Measurements from ENCODE around the gene CHCHD6. TPM values are rescaled to one million over a fixed set of nuclear protein-coding genes. Genes with fewer than 3 reads are reported as not detected.

CHCHD6 gene
- total RNA-seq, 1 donor from 2014 or later = 13.1 TPM

DNA sequence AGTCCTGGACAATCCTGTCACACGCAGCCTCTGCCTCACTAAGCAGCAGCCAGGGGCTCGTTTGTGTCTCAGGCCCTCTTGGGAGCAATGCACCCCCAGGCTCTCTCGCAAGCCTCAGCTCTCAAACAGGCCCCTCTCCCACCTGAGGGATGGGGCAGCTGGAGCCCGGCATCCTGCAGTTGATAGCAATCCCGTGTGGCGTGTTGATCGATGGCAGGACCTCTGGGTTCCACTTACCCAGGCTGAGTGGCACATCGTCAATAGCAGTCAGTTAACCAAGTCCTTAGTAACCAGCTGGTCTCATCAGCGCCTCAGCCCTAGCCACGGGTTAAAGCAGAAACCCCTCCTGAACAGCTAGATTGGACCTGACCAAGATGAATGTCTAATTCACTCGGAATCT lies 242.4 kb downstream of the CHCHD6 start:
- no peak overlapping the region for H3K4me3 Mint-ChIP-seq (ENCODE audit: unreplicated experiment)
- no peaks in the 10 kb centered on the region for H3K27me3 Mint-ChIP-seq (ENCODE audit: unreplicated experiment)
- H3K27ac Mint-ChIP-seq (ENCODE audit: unreplicated experiment) = no peak overlapping the region
- DNase-seq (ENCODE audit: extremely low spot score, unreplicated experiment) = no peak
- TF ChIP-seq, protein P1, sequence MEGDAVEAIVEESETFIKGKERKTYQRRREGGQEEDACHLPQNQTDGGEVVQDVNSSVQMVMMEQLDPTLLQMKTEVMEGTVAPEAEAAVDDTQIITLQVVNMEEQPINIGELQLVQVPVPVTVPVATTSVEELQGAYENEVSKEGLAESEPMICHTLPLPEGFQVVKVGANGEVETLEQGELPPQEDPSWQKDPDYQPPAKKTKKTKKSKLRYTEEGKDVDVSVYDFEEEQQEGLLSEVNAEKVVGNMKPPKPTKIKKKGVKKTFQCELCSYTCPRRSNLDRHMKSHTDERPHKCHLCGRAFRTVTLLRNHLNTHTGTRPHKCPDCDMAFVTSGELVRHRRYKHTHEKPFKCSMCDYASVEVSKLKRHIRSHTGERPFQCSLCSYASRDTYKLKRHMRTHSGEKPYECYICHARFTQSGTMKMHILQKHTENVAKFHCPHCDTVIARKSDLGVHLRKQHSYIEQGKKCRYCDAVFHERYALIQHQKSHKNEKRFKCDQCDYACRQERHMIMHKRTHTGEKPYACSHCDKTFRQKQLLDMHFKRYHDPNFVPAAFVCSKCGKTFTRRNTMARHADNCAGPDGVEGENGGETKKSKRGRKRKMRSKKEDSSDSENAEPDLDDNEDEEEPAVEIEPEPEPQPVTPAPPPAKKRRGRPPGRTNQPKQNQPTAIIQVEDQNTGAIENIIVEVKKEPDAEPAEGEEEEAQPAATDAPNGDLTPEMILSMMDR (IDR thresholded peaks at IDR 0.05) = no peak
- H3K9me3 Mint-ChIP-seq (ENCODE audit: unreplicated experiment) = no peaks in the 10 kb centered on the region
- no peaks in the 10 kb centered on the region for H3K36me3 Mint-ChIP-seq (ENCODE audit: unreplicated experiment)
- no peaks in the 10 kb centered on the region for H3K4me1 Mint-ChIP-seq (ENCODE audit: unreplicated experiment)

DNA sequence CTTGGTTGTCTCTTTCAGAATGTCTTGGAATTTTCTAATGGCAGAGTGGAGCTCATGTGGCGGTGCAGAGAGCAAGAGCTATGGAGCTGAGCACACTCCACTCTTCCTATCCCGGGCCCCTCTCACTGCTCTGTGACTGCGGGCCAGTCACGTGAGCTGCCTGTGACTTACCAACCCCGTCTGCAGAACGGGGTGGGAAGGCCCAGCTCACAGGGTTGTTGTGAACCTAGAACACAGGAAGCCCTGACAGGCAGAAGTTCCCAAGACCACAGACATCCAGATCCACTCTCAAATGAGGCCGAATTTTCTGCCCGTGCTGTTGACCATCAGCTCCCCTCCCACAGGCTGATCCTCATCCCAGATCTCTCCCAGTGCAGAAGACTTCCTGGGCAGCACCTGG lies 243.4 kb downstream of the CHCHD6 start:
- Mint-ChIP-seq H3K27me3 (ENCODE audit: unreplicated experiment) (no peaks in the 10 kb centered on the region), H3K4me1 (ENCODE audit: unreplicated experiment) (no peaks in the 10 kb centered on the region), H3K36me3 (ENCODE audit: unreplicated experiment) (no peaks in the 10 kb centered on the region), H3K27ac (ENCODE audit: unreplicated experiment) (no peak overlapping the region), H3K4me3 (ENCODE audit: unreplicated experiment) (no peak overlapping the region), H3K9me3 (ENCODE audit: unreplicated experiment) (no peaks in the 10 kb centered on the region)
- no peak for DNase-seq (ENCODE audit: extremely low spot score, unreplicated experiment)
- TF ChIP-seq, protein P1 (IDR thresholded peaks at IDR 0.05) = no peak

DNA sequence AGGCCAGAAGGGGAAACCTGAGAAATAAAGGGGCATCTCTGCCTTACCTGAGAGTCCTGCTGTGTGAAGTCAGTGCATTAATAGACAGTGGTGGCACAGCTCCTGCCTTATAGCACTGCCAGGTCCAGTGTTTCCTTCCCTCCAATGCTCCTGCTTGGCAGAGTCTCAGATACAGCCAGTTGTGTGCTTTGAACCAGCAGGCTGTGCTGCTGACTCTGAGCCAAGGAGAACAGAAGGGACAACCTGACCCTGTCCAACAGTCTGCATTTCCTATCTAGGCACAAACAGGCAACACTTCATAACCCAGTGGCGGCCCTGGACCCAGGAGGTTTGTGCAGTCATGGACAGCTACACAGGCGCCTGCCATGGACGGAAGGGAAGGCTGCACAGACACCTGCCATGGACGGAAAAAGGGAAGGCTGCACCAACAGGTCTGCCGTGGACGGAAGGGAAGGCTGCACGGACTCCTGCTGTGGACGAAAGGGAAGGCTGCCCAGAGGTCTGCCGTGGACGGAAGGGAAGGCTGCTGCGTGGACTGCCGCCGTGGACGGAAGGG lies 245.0 kb downstream of the CHCHD6 start:
- no peak overlapping the region for H3K4me3 Mint-ChIP-seq (ENCODE audit: unreplicated experiment)
- no peak for DNase-seq (ENCODE audit: extremely low spot score, unreplicated experiment)
- H3K9me3 Mint-ChIP-seq (ENCODE audit: unreplicated experiment) = no peaks in the 10 kb centered on the region
- H3K27ac Mint-ChIP-seq (ENCODE audit: unreplicated experiment) = no peak overlapping the region
- TF ChIP-seq, protein P1 (IDR thresholded peaks at IDR 0.05) = no peak
- no peaks in the 10 kb centered on the region for H3K4me1 Mint-ChIP-seq (ENCODE audit: unreplicated experiment)
- H3K27me3 Mint-ChIP-seq (ENCODE audit: unreplicated experiment) = no peaks in the 10 kb centered on the region
- H3K36me3 Mint-ChIP-seq (ENCODE audit: unreplicated experiment) = no peaks in the 10 kb centered on the region

DNA sequence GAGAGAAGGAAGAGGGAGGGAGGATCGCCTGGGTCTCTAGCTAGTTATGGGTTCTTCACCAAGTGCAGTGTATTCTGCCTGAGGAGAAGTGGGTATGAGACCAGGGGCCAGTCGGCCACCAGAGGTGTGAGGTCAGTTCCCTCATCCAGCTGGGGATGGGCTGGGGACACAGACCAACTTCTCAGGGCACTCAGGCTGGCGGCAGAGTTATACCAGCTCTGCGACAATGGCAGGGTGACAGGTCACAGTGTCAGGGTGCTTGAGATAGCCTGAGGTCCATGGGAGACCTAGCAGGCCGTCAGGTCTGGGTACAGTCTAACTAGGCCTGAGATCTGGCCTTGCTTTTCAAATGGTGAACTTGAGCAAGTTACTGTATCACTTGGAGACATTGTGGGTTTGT lies 247.5 kb downstream of the CHCHD6 start:
- no peak for DNase-seq (ENCODE audit: extremely low spot score, unreplicated experiment)
- Mint-ChIP-seq H3K9me3 (ENCODE audit: unreplicated experiment) (no peaks in the 10 kb centered on the region), H3K4me1 (ENCODE audit: unreplicated experiment) (no peaks in the 10 kb centered on the region), H3K4me3 (ENCODE audit: unreplicated experiment) (no peak overlapping the region), H3K27me3 (ENCODE audit: unreplicated experiment) (no peaks in the 10 kb centered on the region), H3K27ac (ENCODE audit: unreplicated experiment) (no peak overlapping the region), H3K36me3 (ENCODE audit: unreplicated experiment) (no peaks in the 10 kb centered on the region)
- TF ChIP-seq, protein P1 (IDR thresholded peaks at IDR 0.05) = no peak

DNA sequence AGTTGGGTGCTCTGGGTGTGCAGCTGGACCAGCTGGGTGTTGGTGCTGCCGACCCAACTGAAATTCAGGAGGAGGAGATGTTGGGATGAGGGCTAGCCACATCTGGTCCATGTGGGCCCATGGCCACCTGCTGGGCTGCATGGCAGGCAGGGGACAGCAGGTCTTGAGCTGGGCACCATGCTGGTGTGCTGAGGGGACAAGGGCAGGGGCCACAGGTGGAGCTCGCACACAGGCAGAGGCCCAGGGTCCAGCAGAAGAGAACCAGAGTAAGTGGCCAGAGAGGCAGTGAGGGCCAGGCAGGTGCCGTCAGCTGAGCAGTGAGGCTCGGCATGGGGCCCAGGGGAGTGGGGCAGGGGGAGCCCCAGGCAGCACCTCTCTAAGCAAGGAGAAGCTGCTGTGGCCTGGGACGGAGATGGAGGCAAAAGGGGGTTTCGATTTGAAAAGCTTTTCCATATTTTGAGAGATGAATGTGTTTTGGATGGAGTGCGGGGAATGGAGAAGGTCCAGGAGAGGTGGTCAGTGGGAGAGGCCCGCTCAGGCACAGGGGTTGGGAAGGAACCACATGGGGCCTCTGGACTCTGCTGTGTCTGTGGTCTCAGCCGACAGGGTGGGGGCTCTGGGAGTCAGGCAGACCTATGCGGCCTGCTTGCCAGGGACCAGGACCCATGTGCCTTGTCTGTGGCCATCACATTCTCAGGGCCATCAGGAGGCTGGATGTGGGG lies 248.4 kb downstream of the CHCHD6 start:
- no peaks in the 10 kb centered on the region for H3K36me3 Mint-ChIP-seq (ENCODE audit: unreplicated experiment)

More for the DNA sequence above, 248.4 kb downstream of the CHCHD6 start:
- H3K4me3 Mint-ChIP-seq (ENCODE audit: unreplicated experiment) = no peak overlapping the region
- H3K27me3 Mint-ChIP-seq (ENCODE audit: unreplicated experiment) = no peaks in the 10 kb centered on the region
- H3K27ac Mint-ChIP-seq (ENCODE audit: unreplicated experiment) = no peak overlapping the region
- TF ChIP-seq, protein P1 (IDR thresholded peaks at IDR 0.05) = no peak
- no peak for DNase-seq (ENCODE audit: extremely low spot score, unreplicated experiment)
- H3K9me3 Mint-ChIP-seq (ENCODE audit: unreplicated experiment) = no peaks in the 10 kb centered on the region
- no peaks in the 10 kb centered on the region for H3K4me1 Mint-ChIP-seq (ENCODE audit: unreplicated experiment)
